ENCODE data around the gene SHISA6.

The SHISA6 gene

DNA sequence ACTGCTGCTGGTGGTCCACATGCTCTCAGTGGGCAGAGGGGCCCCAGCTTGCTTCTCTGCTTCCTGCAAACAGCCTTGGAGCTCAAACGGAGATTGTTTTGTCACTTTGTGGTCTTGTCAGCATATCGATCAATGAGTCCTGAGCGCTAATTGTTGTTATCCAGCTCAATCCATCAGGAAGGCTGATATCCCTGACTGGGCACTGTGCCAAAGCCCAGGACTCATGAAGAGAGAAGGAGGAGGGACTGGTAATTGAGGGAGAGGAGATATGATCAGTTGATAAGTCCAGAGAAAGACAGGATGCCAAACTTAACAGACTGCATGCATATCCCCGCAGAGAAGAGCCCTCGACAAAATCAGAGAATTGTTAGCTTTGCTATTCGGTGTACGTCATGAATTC, 298.6 kb downstream of the SHISA6 start:
- no peak for DNase-seq (ENCODE audit: low read depth)

DNA sequence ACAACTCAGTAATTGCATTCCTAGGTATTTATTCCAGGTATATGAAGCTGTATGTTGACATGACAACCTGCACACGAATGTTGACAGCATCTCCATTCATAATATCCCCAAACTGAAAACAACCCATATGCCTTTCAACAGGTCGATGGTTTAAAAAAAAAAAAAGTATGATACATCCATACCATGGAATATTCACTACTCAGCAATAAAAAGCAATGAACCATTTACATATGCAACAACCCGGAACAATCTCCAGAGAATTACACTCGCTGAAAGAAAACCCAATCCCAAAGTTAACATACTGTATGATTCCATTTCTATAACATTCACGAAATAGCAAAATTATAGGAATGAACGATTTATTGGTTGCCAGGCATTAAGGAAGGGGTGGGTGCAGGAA, 304.0 kb downstream of the SHISA6 start:
- DNase-seq (ENCODE audit: low read depth) = no peak

DNA sequence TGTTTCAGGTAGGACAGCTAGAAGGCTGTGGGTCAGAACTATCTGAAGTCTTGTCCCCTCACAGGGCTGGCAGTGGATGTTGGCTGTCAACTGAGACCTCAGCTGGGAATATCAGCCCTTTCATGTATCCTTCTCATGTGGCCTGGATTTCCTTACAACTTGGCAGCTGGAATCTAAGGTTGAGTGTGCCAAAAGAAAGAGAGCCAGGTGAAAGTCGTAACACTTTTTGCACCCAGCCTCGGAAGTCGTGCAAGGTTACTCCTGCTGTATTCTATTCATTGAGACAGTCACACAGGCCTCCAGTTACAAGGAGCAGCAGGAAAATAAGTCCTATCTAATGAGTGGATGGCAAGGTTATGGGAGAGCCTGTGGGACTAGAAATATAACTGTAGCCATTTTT, 304.7 kb downstream of the SHISA6 start:
- no peak for DNase-seq (ENCODE audit: low read depth)

DNA sequence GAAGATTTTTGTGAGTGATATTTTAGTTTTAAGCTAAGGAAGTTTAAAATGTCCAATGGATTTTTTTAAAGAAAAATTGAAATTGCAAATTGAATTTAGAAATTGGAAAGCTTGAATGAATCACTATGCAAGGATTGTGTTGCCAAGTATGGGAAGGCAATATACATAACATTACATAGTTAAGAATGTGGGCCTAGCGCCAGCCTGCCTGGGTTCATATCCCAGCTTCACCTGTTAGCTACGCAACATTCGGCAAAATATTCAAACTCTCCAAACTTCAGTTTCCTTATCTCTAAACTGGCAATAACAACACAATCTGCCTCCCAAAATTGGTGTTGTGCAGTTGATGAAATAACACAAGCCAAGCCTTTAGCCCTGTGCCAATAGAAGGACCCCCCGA, 306.8 kb downstream of the SHISA6 start:
- DNase-seq (ENCODE audit: low read depth) = no peak

DNA sequence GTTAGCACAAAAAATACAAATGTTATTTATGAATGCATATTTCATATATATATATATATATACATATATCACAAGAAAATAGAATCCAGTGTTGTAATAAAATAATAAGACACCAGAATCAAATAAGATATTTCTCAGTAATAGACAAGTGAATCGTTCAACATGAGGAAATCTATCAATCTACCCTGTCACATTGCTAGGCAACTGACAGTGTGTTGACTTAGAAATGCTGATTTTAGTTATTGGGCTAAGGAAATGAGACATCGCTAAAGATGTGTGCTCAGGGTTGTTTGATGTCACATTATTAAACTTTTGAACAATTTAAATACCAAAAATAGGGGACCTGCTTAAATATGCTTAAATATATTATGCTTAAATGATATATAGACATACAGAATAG, 307.4 kb downstream of the SHISA6 start:
- DNase-seq (ENCODE audit: low read depth) = no peak

DNA sequence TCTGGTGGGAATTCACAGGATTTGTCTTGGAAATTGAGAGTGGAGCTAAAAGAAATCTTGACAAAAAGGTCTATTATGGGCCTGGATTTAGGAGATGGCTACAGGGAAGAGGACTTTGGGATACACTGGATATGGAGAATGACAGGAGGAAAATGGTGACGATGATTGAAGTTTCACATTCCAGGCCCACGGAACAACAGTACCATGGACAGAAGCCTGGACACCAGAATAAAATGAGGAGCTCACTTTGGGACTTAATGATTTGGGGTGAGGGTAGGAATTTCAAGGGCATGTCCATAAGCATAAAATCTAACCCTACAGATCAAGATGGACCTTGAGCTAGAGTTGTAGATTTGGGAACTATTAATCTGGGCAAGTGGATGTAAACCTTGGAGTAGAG, 309.4 kb downstream of the SHISA6 start:
- no peak for DNase-seq (ENCODE audit: low read depth)

DNA sequence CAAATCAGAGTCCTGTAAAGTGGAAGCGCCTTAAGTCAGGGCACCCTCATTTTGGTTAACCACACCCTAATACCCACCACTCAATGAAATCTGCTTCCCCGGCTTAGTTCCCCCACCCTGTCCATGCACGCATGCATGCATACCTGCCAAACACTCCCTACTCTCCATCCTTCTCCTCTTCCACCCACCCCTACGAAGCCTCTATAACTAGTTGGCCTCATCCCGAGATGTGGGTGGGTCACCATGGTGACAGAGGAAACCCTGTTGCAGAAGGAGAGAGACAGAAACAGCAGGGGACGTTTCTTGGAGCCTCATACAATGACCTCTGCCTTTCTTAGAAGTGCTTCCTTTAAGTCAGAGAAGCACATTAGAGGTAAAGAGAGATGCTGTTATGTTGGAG, 310.4 kb downstream of the SHISA6 start:
- DNase-seq (ENCODE audit: low read depth) = no peak

DNA sequence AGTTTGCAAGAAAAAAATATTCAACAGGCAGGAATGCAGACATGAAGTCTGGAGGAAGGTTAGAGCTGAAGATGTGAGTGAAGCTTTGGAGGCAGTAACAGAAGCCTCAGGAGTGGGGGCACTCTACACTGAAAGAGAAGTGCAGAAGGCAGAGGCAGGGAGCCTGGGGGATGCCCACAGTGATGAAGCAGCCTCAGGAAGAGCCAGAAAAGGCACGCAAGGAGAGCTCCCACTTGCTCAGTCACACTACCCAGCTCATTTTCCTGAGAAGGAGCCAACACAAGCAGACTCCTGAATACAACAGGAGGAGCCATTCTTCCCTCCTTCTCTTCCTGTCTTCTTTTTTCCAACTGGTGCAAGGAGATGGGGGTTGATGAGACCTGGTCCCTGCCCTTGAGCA, 312.1 kb downstream of the SHISA6 start:
- DNase-seq (ENCODE audit: low read depth) = no peak

DNA sequence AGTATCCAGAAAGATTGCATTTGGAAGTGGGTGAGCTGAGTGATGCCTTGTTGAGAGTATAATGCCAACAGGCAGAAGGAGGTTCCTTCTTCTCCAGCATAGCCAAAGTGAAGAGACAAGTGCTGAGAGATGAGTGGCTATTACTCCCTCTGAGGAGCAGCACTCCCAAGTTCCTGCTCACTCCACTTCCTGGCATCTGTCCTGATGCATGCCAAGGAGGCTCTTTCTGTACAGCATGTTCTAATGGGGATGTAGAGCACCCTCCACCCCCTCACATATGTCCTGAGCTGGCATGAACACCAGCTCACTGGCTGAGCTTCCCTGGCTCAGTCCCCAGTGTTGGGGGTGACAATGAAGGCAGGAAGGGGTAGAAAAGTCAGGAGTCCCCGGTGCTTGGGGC, 313.0 kb downstream of the SHISA6 start:
- no peak for DNase-seq (ENCODE audit: low read depth)

DNA sequence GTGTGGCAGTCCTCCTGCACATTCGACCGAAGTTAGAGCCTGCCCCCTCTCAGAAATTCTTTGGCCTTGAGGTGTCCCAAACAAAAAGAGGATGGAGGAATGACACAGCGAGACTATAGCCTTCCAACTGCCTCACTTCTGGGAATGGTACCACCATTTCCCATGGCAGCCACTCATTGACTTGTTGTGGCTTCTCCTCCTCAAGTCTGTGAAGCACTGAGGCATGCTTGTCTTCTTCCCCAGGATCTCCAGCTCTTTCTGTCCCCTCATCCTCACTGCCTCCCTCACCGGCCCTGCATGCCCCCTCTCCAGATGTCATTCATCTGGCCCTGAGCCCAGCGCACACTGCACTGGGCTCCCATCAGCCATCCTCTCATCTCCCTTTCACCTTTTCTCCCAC, 313.5 kb downstream of the SHISA6 start:
- no peak for DNase-seq (ENCODE audit: low read depth)

DNA sequence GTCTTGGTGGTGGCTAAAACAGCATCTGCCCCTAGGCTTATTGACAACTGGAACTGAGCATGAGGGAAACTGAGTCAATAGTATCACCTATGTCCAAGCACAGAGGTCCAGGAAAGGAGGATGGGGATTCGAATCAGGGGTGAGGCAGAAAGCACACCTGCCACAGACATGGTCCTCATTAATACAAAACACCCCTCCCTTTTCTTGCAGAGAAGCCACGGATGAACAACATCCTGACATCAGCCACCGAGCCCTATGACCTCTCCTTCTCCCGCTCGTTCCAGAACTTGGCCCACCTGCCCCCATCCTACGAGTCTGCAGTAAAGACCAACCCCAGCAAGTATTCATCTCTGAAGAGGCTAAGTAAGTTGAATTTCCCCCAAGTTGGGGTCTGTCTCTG, 314.5 kb downstream of the SHISA6 start:
- no peak for DNase-seq (ENCODE audit: low read depth)

DNA sequence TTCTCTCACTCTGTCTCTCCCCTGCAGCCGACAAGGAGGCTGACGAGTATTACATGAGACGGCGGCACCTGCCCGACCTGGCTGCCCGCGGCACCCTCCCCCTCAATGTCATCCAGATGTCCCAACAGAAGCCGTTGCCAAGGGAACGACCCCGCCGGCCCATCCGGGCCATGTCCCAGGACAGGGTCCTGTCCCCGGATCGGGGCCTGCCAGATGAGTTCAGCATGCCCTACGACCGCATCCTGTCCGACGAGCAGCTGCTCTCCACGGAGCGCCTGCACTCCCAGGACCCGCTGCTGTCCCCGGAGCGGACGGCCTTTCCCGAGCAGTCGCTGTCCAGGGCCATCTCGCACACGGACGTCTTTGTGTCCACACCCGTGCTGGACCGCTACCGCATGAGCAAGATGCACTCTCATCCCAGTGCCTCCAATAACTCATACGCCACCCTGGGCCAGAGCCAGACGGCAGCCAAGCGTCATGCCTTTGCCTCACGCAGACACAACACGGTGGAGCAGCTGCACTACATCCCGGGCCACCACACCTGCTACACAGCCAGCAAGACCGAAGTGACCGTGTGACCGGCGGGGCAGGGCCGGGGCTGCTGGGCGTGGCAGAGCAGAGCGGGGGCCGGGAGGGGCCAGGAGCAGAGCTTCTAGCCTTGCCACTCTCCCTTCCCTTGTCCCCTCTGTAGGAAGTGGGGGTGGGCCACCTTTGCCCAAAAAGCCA, 316.9 kb downstream of the SHISA6 start:
- DNase-seq (ENCODE audit: low read depth) = no peak

DNA sequence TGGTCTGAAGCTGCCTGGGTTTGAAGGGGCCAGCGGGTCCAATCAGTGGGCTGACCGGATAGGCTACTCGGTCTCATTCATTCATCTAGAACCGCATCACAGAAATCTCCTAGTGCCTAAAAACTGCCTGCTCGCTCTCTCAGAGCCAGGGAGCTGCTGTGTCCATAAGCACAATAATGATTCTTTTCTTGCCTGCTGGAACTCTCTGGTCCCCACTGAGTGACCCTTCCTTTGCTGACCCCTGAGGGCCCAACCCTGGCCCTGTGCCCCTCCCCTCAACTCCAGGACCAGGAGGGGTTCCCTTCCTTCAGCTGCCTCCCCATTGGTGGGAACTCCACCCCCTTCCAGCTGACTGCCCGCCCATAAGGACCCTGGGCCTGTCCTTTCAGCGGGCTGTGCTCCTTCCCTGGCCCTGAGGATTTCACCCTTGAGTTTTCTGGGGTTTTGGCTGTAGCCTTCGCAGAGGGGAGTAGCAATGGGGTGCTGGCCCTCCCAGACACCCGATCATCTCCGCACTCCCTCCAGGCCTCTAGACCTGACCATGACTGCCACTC, 317.7 kb downstream of the SHISA6 start:
- DNase-seq (ENCODE audit: low read depth) = no peak

DNA sequence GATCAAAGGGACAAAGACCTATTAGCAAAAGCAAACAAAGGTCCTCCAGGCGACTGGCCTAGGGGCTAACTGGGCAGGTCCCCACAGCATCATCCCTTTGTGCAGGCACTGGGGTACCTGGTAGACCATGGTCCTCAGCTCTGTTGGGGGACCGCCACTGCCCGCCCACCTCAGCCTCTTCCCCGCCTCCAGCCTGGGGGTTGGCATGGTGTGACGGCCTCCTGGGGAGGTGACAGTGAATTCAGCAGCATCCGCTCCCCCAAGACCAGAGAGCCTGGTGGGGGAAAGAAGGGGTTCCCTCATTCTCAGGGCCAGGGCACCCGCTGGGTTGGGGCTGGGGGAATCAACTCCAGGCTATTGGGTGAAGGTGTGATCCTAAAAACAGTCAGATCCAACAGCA, 318.6 kb downstream of the SHISA6 start:
- DNase-seq (ENCODE audit: low read depth) = no peak

DNA sequence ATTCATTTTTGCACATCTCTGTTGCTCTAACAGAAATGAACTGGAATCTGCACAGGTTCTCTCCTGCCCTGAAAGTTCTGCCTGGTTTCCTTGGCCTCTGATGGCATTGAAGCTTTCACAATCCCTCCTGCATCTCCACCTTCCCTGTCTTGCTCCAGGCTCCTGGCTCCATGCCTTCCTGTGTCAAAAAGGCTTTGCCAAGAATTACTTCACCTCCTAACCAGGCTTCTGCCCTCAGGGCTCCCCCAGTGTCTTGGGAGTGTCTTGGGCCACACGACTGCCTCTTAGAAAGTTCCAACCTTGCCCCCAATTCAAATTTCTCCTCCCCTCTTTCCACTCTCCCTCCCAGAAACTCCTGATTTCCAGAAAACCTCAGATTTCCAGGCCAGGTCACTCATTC, 320.3 kb downstream of the SHISA6 start:
- DNase-seq (ENCODE audit: low read depth) = no peak

DNA sequence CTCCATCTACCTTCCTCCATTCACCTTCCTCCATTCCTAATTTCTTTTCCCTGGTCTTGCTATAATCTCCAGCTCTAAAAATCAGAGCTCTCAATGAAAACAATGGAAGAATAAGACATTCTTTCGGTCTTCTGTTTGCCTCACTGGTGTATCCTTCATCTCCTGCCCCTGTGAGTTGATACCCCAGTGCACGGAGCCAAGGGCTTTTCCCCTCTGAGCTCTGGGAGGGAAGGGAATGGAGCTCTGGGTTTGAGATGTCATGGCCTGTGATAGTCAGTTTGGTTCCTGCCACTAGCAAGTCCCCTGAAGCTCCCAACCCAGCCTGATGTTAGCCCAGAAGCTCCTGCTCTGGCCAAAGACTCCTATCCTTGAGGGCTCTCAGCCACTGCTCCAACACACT, 320.7 kb downstream of the SHISA6 start:
- no peak for DNase-seq (ENCODE audit: low read depth)

DNA sequence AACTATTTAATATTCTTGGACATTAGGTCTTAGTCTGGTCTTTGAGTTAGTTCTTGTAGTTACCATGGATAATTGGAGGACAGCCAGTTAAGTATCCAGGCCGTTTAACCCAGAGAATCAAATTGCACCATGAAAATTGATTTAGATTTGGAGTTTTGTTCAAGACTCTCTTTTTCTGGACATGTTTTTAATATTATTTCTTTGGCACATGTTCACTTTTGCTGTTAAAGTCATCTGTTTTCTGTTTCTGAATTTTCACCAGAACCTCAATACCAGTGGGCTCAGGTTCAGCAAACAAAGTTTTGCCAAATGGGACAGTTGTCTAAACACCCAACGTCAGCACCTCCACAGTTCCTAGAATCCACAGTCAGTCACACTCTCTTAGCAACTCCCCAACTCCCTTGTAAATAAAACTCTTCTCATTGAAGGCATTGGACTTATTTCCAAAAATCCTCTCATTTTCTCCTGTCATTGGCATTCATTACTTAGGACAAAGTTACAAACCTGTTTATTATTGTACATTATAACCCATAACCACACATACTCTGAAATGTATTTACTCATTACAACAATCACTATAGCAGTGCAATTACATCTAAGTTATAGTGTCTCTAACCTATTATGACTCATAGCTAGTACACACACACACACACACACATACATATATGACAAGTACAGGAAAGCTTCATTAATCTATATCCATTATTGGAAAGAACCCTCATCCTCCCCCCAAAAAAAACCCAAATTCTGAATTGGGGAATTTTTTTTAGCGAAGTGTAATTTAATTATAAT, 323.8 kb downstream of the SHISA6 start:
- DNase-seq (ENCODE audit: low read depth) = no peak

DNA sequence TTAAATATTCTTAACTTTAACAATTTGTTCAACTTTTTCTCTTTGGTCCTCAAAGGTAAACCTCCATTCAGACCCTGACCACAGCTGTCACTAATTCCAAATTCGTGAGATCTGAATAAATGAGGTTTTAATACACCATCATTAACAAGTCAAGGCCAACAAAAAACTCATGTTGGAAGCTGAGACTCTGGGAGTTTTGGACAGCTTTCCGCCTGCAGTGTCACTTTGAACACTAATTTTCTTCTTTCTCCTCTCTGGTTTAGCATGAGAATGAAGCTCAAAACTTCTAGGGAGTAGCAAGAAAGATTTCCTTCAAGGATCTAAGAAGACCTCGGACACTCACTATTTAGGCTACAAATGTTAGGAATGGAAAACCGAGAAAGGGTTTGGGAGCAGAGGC, 324.6 kb downstream of the SHISA6 start:
- DNase-seq (ENCODE audit: low read depth) = no peak

DNA sequence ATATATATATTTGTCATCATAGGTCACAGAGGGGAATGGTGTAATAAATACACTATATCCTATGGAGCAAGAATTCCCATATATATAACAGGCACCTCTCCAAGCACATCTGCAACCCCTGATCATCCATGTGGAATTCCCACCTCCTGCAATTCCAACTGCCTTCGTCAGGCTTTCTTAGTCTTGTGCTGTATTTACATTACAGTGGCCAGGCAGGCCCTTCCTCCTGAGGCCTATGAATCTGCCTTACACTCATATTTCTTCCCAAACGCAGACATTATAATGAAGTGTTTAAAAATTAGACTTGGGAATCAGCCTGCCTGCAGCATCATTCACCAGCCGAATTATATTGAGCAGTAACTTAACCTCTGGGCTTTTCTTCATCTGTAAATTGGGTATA, 338.0 kb downstream of the SHISA6 start:
- no peak for DNase-seq (ENCODE audit: low read depth)

DNA sequence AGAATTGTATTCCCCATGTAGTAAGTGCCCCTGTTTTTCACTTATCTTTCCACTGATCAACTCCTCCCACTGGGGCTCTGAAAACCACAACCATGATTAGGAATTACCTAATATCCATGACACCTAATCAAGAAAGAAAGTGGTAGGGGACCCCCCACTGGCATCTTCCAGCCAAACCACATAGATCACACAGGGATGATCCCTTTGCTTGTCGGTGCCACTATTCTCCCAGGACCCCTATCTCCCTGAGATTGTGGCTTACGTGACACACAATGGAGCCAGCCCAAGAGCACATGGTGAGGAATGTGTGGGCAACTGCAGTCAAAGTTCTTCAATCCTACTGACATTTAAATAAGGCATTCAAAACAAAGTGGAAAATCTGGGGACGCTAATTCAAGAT, 339.7 kb downstream of the SHISA6 start:
- DNase-seq (ENCODE audit: low read depth) = no peak

DNA sequence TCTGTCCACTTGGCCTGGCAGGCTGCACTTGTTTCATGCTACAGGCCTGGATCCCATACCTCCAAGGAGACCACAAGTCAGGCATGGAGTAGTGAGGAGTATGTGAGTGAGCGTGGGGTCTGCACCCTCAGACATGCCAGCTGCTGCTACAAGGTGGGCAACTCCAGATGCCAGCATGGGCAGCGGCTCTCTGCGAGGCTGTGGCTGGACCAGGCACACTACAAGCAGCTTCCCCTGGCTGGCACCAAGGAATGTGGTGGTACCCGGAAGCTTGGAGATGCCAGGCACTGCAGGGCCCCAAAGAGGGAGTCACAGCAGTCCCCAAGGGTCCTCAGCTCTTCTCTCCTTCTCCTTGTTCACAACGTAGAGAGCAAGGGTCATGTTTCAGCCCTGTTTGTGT, 341.2 kb downstream of the SHISA6 start:
- no peak for DNase-seq (ENCODE audit: low read depth)

DNA sequence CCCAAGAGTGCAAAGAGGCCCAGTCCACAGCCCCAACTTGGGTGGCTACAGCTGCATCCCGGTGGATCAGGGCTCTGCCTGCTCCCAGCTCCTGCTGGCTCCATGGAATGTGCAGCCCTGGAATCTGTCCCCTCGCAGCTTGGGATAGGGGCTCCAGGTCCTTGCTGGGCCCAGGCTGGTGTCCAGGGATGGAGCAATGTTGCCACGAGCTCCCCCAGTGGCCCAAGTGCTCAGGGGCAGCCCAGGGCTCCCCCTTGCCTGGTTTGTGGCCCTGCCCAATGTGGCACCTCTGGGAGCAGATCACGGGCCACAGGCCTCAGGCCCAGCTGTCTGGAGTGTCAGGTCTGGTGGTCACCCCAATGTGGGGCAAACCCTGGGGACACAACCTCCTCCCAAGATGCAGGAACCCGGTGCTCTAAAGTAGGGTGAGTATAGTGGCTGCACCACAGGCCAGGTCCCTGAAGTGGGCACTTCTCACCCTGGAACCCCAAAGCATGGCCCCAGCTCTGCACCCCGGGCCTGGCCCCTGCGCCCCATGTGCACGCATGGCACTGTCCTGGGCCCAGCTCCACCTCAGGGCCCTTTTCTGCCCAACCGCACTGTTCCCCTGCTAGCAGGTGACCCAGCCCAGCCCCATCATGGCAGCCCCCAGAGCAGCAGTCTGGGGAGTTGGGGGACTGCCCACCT, 342.4 kb downstream of the SHISA6 start:
- DNase-seq (ENCODE audit: low read depth) = no peak

DNA sequence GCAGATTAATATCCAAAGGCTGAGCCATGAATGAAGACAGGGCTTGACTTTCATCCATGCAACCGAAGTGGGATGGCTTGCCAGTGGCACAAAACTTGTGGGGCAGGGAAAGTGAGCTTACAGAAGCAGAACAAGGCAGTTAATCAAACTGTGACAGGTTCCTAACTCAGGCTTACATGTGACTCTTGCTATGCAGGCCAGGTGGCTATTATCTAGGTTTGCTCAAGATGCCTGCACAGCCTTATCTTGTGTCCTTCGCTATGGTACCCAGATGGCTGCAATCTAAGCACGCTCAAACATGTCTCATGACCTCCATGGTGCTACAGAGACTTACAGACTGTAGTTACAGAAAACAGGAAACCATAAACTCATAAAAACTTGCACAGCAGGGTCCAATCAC, 348.7 kb downstream of the SHISA6 start:
- DNase-seq (ENCODE audit: low read depth) = no peak

Measured in stimulated activated CD8-positive, alpha-beta memory T cell treated with anti-CD3 and anti-CD28 coated beads, Interleukin-12 subunit alpha, Interleukin-12 subunit beta, amount 100 ng/mL, for 4 hours (primary cell).